H1 (cell line): ENCODE results near the gene RERG. TPM values are rescaled to one million over a fixed set of nuclear protein-coding genes. Genes with fewer than 3 reads are reported as not detected.

Experiments used
- CTCF ChIA-PET: fragments of 300-600 bp; sonication (Branson Sonifier 250); formaldehyde crosslinking; loops from one replicate; lab custom pipeline; 2021; ENCODE audit not compliant: partially characterized antibody; lab: Charles Lee
- POLR2A ChIA-PET: fragments of 300-600 bp; sonication (Branson Sonifier 250); formaldehyde crosslinking; loops from one replicate; lab custom pipeline; 2021; ENCODE audit warnings: inconsistent platforms; ENCODE audit not compliant: partially characterized antibody; lab: Charles Lee
- DNase-seq, 2 experiments: peaks; one replicate each; pipeline versions ENCODE4 v3.0.0 to v3.0.0-alpha.2; 2010 to 2022; ENCODE audit warnings: low spot score in 2 of 2, low read depth in 1 of 2, mixed read lengths in 1 of 2
- FAIRE-seq: peaks from 2 replicates; lab custom pipeline; 2011; peaks lifted over from hg19 to GRCh38; lab: Jason Lieb, UNC
- H2AFZ ChIP-seq: 2 replicates; pipeline ENCODE4 v1.8.1; 2012; ENCODE audit warnings: low read length, inconsistent platforms
- H2AK5ac ChIP-seq: 2 replicates; pipeline ENCODE4 v1.6.1; 2013; ENCODE audit warnings: low read depth, low read length
- H2BK120ac ChIP-seq: replicated peaks from 2 replicates; pipeline ENCODE3; 2013; ENCODE audit warnings: low read depth, low read length, inconsistent platforms
- H2BK12ac ChIP-seq: 2 replicates; pipeline ENCODE4 v1.6.1; 2013; ENCODE audit warnings: low read depth, low read length
- H2BK15ac ChIP-seq: 2 replicates; pipeline ENCODE4 v1.6.1; 2013; ENCODE audit warnings: low read length
- H2BK20ac ChIP-seq: 2 replicates; pipeline ENCODE4 v1.6.1; 2013; ENCODE audit warnings: low read length
- H2BK5ac ChIP-seq: 2 replicates; pipeline ENCODE4 v1.6.1; 2013; ENCODE audit warnings: low read depth, low read length
- H3K14ac ChIP-seq: 2 replicates; pipeline ENCODE4 v1.6.1; 2013; ENCODE audit warnings: inconsistent platforms; ENCODE audit not compliant: insufficient read length
- H3K18ac ChIP-seq: 2 replicates; pipeline ENCODE4 v1.6.1; 2013; ENCODE audit warnings: low read length; ENCODE audit errors: extremely low read depth
- H3K23ac ChIP-seq: 2 replicates; pipeline ENCODE4 v1.6.1; 2013; ENCODE audit warnings: inconsistent platforms; ENCODE audit not compliant: insufficient read length
- H3K23me2 ChIP-seq: 2 replicates; pipeline ENCODE4 v1.6.1; 2013; ENCODE audit warnings: low read depth, low read length
- H3K27ac ChIP-seq: 2 replicates; pipeline ENCODE4 v1.6.1; 2011; ENCODE audit warnings: low read depth, low read length, inconsistent platforms
- H3K27me3 ChIP-seq, 4 experiments: replicated peaks in 1 of 4; 1 replicate in 1 of 4; 2 replicates in 3 of 4; pipeline versions ENCODE4 v1.6.1 to v1.8.1; 2011 to 2013; ENCODE audit warnings: low read length in 3 of 4, mild to moderate bottlenecking in 3 of 4, inconsistent platforms in 2 of 4, mixed read lengths in 2 of 4, moderate library complexity in 1 of 4; ENCODE audit not compliant: control insufficient read depth in 3 of 4, insufficient read depth in 3 of 4; ENCODE audit errors: extremely low read depth in 1 of 4
- H3K36me3 ChIP-seq, 4 experiments: 2 replicates each; pipeline versions ENCODE4 v1.6.1 to v1.8.1; 2011 to 2013; ENCODE audit warnings: mild to moderate bottlenecking in 4 of 4, low read length in 3 of 4, moderate library complexity in 2 of 4, control low read depth in 1 of 4, inconsistent platforms in 1 of 4; ENCODE audit not compliant: insufficient read depth in 4 of 4, control insufficient read depth in 2 of 4
- H3K4ac ChIP-seq: replicated peaks from 2 replicates; pipeline ENCODE3; 2013; ENCODE audit warnings: low read length, low read depth, mixed read lengths, inconsistent platforms; ENCODE audit not compliant: insufficient read length
- H3K4me1 ChIP-seq, 4 experiments: replicated peaks in 1 of 4; 1 replicate in 1 of 4; 2 replicates in 3 of 4; pipeline versions ENCODE4 v1.6.1 to v1.8.1; 2011 to 2013; ENCODE audit warnings: low read length in 3 of 4, inconsistent platforms in 2 of 4, mixed read lengths in 1 of 4; ENCODE audit not compliant: insufficient read depth in 4 of 4, control insufficient read depth in 3 of 4
- H3K4me2 ChIP-seq, 2 experiments: 2 replicates each; pipeline versions ENCODE4 v1.6.1 to v1.8.1; 2011 to 2013; ENCODE audit warnings: low read depth in 2 of 2, low read length in 2 of 2, control low read depth in 1 of 2, inconsistent platforms in 1 of 2, mild to moderate bottlenecking in 1 of 2; ENCODE audit not compliant: insufficient read depth in 1 of 2
- H3K4me3 ChIP-seq, 4 experiments: fragments of 200-600, 300-600 bp in 1 of 4; sonication (generic), shearing (Covaris generic), sonication (Bioruptor Twin) in 1 of 4; 2 replicates each; pipeline versions ENCODE4 v1.5.1 to v1.8.1; 2011 to 2016; ENCODE audit warnings: low read length in 4 of 4, low read depth in 3 of 4, control low read depth in 2 of 4, inconsistent platforms in 2 of 4, mild to moderate bottlenecking in 2 of 4, mixed read lengths in 1 of 4, moderate library complexity in 1 of 4; ENCODE audit not compliant: insufficient read depth in 2 of 4; ENCODE audit errors: extremely low read depth in 1 of 4
- H3K56ac ChIP-seq: replicated peaks from 2 replicates; pipeline ENCODE3; 2013; ENCODE audit warnings: low read depth, mild to moderate bottlenecking, mixed read lengths, low read length, inconsistent platforms; ENCODE audit not compliant: insufficient read length
- H3K79me1 ChIP-seq: 2 replicates; pipeline ENCODE4 v1.6.1; 2013; ENCODE audit warnings: low read depth, low read length, control low read depth
- H3K79me2 ChIP-seq, 2 experiments: 2 replicates each; pipeline versions ENCODE4 v1.6.1 to v1.8.1; 2012 to 2013; ENCODE audit warnings: low read length in 2 of 2, mild to moderate bottlenecking in 2 of 2, inconsistent platforms in 1 of 2; ENCODE audit not compliant: insufficient read depth in 2 of 2, control insufficient read depth in 1 of 2
- H3K9ac ChIP-seq, 4 experiments: replicated peaks in 1 of 4; 1 replicate in 1 of 4; 2 replicates in 3 of 4; pipeline versions ENCODE4 v1.6.1 to v1.8.1; 2011 to 2013; ENCODE audit warnings: low read depth in 3 of 4, low read length in 3 of 4, control low read depth in 2 of 4, mild to moderate bottlenecking in 2 of 4, moderate library complexity in 2 of 4, inconsistent platforms in 1 of 4; ENCODE audit errors: extremely low read depth in 1 of 4
- H3K9me3 ChIP-seq, 2 experiments: 2 replicates each; pipeline versions ENCODE4 v1.6.1 to v1.8.1; 2012 to 2013; ENCODE audit warnings: mild to moderate bottlenecking in 2 of 2, moderate library complexity in 2 of 2, control low read depth in 1 of 2, inconsistent platforms in 1 of 2, low read depth in 1 of 2, low read length in 1 of 2, mixed read lengths in 1 of 2; ENCODE audit not compliant: insufficient read depth in 2 of 2
- H4K20me1 ChIP-seq, 2 experiments: replicated peaks in 1 of 2; 2 replicates each; pipeline versions ENCODE3 to v1.8.1; 2011 to 2013; ENCODE audit warnings: inconsistent platforms in 2 of 2, low read length in 2 of 2, mild to moderate bottlenecking in 1 of 2; ENCODE audit not compliant: insufficient read depth in 2 of 2, control insufficient read depth in 1 of 2
- H4K5ac ChIP-seq: 2 replicates; pipeline ENCODE4 v1.6.1; 2013; ENCODE audit warnings: low read length, low read depth, mixed read lengths, inconsistent platforms; ENCODE audit not compliant: insufficient read length
- H4K8ac ChIP-seq: 2 replicates; pipeline ENCODE4 v1.8.0; 2013; ENCODE audit warnings: mild to moderate bottlenecking, moderate library complexity, low read length, inconsistent platforms; ENCODE audit not compliant: insufficient read depth; ENCODE audit errors: extremely low read depth
- H4K91ac ChIP-seq: replicated peaks from 2 replicates; pipeline ENCODE3; 2013; ENCODE audit warnings: low read length, mixed read lengths, inconsistent platforms; ENCODE audit not compliant: insufficient read length
- HDAC2 ChIP-seq, 2 experiments: fragments of 300-600 bp in 1 of 2; sonication (generic) in 1 of 2; IDR thresholded peaks; 2 replicates each; pipeline ENCODE4 v1.6.1; 2011 to 2012; ENCODE audit warnings: low read depth in 2 of 2, low read length in 2 of 2, mild to moderate bottlenecking in 2 of 2, moderate library complexity in 2 of 2, borderline replicate concordance in 1 of 2, inconsistent platforms in 1 of 2
- RFX5 ChIP-seq: IDR thresholded peaks from 2 replicates; pipeline ENCODE4 v1.6.1; 2011; ENCODE audit warnings: low read depth, low read length, improper control_type of control experiment, borderline replicate concordance
- RXRA ChIP-seq: IDR thresholded peaks from 2 replicates; pipeline ENCODE4 v1.6.1; 2011; ENCODE audit warnings: low read depth, mild to moderate bottlenecking, low read length, moderate library complexity; ENCODE audit not compliant: insufficient read depth
- WGBS, 2 experiments: shearing (Covaris generic) in 1 of 2; methylation state at CpG; one replicate each; pipeline versions ENCODE4 v1.1.6 to v1.1.7; 2013 to 2015; ENCODE audit warnings: low lambda C conversion rate in 2 of 2, mixed read lengths in 2 of 2, inconsistent platforms in 1 of 2, low coverage in 1 of 2, missing lambda C conversion rate in 1 of 2; ENCODE audit not compliant: insufficient replicate concordance in 2 of 2, insufficient coverage in 1 of 2, insufficient read length in 1 of 2; ENCODE audit errors: extremely low coverage in 1 of 2, missing lambda C conversion rate in 1 of 2; 5-methylcytosine and 5-hydroxymethylcytosine counted together
- polyA plus RNA-seq, 7 experiments: library from polyadenylated mRNA; depleted of rRNA in 3 of 7; stranded (reverse) in 5 of 7; unstranded in 2 of 7; fragments of >200 nt in 5 of 7; fragments of 200-250 nt in 2 of 7; gene quantifications; 1 replicate in 5 of 7; 2 replicates in 1 of 7; 4 replicates in 1 of 7; pipeline versions ENCODE4 v1.2.1 to v1.2.3, GENCODE V29; 2011 to 2013; ENCODE audit warnings: missing spikeins in 2 of 7, mixed read lengths in 2 of 7
- total RNA-seq: library from RNA; stranded (reverse); fragmentation: NEBNext Ultra II Directional; extraction: Animal tissue kit (Norgen Biotek cat#: 25700); gene quantifications from 2 replicates; pipeline ENCODE4 v1.2.1, GENCODE V29; 2021
- TF ChIP-seq, protein P1 (sequence below): IDR thresholded peaks from 2 replicates; pipeline ENCODE4 v1.6.1; 2011; ENCODE audit warnings: low read depth, mild to moderate bottlenecking, low read length; ENCODE audit not compliant: insufficient read depth

RERG gene
- total and polyA plus RNA-seq, 2 of the 8 experiments (the other 6 are each of a cell fraction or from before 2014, with no cell fraction given), result 0.12 to 0.86 TPM

DNA sequence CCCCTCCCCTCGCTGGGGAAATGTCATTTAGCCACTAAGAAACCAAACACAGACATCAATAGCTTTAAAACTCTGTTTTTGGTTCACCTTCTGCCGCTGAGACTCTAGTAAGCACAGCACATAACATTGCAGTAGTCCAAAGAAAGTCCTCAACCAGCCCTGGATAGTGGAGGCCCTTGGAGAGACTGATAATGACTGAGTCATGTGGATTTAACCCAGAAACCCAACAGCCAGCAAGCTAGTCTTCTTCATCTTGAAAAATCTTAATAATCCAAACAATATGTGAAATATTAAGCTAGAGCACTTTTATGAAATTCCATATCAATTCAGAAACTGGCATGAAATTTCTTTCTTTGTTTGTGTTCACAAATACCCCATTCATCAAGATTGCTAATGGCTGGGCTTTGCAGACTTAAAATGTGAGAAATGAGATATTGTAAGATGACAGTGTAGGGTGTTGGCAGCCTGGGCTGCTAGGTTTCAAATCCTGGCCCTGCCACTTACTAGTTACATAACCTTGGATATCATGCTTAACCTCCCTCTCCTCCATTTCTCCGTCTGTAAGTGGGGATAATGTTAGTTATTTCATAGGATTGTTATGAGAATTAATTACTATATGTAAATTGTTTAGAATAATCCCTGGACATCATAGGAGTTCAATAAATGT, 40.1 kb downstream of the RERG start:
- no peak overlapping the region for H2BK120ac ChIP-seq
- no peak overlapping the region for H4K5ac ChIP-seq
- H3K18ac ChIP-seq, result no peak overlapping the region
- POLR2A ChIA-PET, result no interaction called here
- H3K4me2 ChIP-seq, result no peak overlapping the region
- no peaks in the 10 kb centered on the region for H3K9me3 ChIP-seq
- no peaks in the 10 kb centered on the region for H3K23me2 ChIP-seq
- H3K4ac ChIP-seq, result no peak overlapping the region
- TF ChIP-seq HDAC2 (IDR thresholded peaks at IDR 0.05; ENCODE audit: borderline replicate concordance in 1 of 2, low read depth in 2 of 2, low read length in 2 of 2) (no peak), RFX5 (no peak), RXRA (no peak)
- TF ChIP-seq, protein P1, sequence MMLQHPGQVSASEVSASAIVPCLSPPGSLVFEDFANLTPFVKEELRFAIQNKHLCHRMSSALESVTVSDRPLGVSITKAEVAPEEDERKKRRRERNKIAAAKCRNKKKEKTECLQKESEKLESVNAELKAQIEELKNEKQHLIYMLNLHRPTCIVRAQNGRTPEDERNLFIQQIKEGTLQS, result no peak
- H2BK12ac ChIP-seq, result no peak overlapping the region
- H2BK5ac ChIP-seq, result no peak overlapping the region
- H2BK15ac ChIP-seq, result no peak overlapping the region
- H3K27me3 ChIP-seq, result no peaks in the 10 kb centered on the region
- no peak overlapping the region for H3K56ac ChIP-seq
- no peak overlapping the region for H4K8ac ChIP-seq
- no peaks in the 10 kb centered on the region for H4K20me1 ChIP-seq
- no peak overlapping the region for H3K23ac ChIP-seq
- no peaks in the 10 kb centered on the region for H3K79me2 ChIP-seq
- H2BK20ac ChIP-seq, result no peak overlapping the region
- H3K4me3 ChIP-seq, result no peak overlapping the region
- H3K14ac ChIP-seq, result no peak overlapping the region
- DNase-seq (no peak), FAIRE-seq (no peak)
- H3K79me1 ChIP-seq, result no peaks in the 10 kb centered on the region
- H2AFZ ChIP-seq, result no peak overlapping the region
- CTCF ChIA-PET, result interaction anchor here (1.0 to 4.3 kb wide), 9 partner anchors 9 to 342 kb away, joined by 3 to 41 read pairs (median 5); partner anchors contain the start of gene RERG
- WGBS, 2 experiments, result 78% methylated on average over 3 of the region's 3 CpGs; no CpG with 5 or more reads in 1 of the 2 experiments
- no peak overlapping the region for H4K91ac ChIP-seq
- no peak overlapping the region for H3K9ac ChIP-seq
- no peak overlapping the region for H2AK5ac ChIP-seq
- H3K4me1 ChIP-seq, result no peaks in the 10 kb centered on the region
- H3K27ac ChIP-seq, result no peak overlapping the region
- H3K36me3 ChIP-seq, result no peaks in the 10 kb centered on the region
